ENCODE measurements around the gene C1QTNF8.

DNA sequence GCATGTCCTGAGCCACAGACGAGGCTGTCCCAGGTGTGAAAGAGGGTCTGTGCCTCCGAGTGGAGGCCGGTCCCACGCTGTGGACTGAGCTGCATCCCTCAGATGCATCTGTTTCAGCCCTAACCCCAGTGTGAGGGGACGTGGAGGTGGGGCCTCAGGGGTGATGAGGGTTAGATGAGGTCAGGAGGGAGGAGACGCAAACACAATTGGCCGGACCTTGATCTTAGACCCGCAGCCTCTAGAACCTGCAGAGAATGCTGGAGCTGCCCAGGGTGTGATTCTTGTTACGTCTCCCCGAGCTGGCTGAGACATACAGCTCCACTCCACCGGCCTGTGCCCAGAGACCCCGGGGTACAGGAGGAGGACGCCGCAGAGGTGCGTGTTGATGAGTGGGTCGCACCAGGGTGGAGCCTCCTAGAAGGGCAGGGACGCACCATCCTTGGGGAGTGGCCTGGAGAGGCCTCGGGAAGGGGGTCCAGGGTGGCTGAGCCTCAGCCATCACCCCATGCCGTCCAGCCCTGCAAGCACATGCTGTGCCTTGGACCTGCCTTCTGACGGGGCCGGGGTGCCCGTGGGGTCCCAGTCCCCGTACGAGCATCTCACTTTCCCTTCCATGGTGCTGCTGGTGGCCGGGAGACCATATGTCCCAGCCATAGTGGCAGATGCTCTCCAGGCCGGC, 16.6 kb upstream of the C1QTNF8 start:
- no peak for TF ChIP-seq GABPA (IDR thresholded peaks at IDR 0.05; ENCODE audit: low read depth)
- TF ChIP-seq, protein P1, sequence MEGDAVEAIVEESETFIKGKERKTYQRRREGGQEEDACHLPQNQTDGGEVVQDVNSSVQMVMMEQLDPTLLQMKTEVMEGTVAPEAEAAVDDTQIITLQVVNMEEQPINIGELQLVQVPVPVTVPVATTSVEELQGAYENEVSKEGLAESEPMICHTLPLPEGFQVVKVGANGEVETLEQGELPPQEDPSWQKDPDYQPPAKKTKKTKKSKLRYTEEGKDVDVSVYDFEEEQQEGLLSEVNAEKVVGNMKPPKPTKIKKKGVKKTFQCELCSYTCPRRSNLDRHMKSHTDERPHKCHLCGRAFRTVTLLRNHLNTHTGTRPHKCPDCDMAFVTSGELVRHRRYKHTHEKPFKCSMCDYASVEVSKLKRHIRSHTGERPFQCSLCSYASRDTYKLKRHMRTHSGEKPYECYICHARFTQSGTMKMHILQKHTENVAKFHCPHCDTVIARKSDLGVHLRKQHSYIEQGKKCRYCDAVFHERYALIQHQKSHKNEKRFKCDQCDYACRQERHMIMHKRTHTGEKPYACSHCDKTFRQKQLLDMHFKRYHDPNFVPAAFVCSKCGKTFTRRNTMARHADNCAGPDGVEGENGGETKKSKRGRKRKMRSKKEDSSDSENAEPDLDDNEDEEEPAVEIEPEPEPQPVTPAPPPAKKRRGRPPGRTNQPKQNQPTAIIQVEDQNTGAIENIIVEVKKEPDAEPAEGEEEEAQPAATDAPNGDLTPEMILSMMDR (IDR thresholded peaks at IDR 0.05; ENCODE audit: insufficient read depth, low read length) = no peak
- no peak for TF ChIP-seq REST (IDR thresholded peaks at IDR 0.05; ENCODE audit: insufficient replicate concordance, low read depth)
- TF ChIP-seq POLR2AphosphoS5 (IDR thresholded peaks at IDR 0.05; ENCODE audit: low read depth) = no peak
